HepG2 (cell line): ENCODE results near the gene TMEM86B. TPM values are rescaled to one million over a fixed set of nuclear protein-coding genes. Genes with fewer than 3 reads are reported as not detected.

Experiments used
- FOXA3 ChIP-seq: IDR thresholded peaks from 2 replicates; pipeline ENCODE4 v1.6.1; 2016; ENCODE audit warnings: missing genetic modification reagents, missing compliant biosample characterization
- GABPA ChIP-seq, 2 experiments: IDR thresholded peaks; 2 replicates each; pipeline ENCODE4 v1.6.1; 2011 to 2016; ENCODE audit warnings: low read depth in 2 of 2, low read length in 1 of 2, missing biosample characterization in 1 of 2, missing genetic modification characterization in 1 of 2
- MED1 ChIP-seq: sonication (generic); formaldehyde crosslinking; IDR thresholded peaks from 2 replicates; pipeline ENCODE4 v1.4.0; 2020; ENCODE audit warnings: missing genetic modification reagents
- NFE2 ChIP-seq: sonication (generic); formaldehyde crosslinking; IDR thresholded peaks from 2 replicates; pipeline ENCODE4 v1.4.0; 2020; ENCODE audit warnings: missing genetic modification reagents
- NFYB ChIP-seq: sonication (generic); formaldehyde crosslinking; IDR thresholded peaks from 2 replicates; pipeline ENCODE4 v1.4.0; 2020; ENCODE audit warnings: missing genetic modification reagents
- RARA ChIP-seq: IDR thresholded peaks from 2 replicates; pipeline ENCODE4 v1.6.1; 2016; ENCODE audit warnings: missing genetic modification reagents, missing compliant biosample characterization
- STAG1 ChIP-seq: sonication (generic); formaldehyde crosslinking; IDR thresholded peaks from 2 replicates; pipeline ENCODE4 v1.4.0; 2020; ENCODE audit warnings: missing genetic modification reagents
- ZFP1 ChIP-seq: IDR thresholded peaks from 2 replicates; pipeline ENCODE4 v1.6.1; 2016
- ZNF264 ChIP-seq: sonication (generic); formaldehyde crosslinking; IDR thresholded peaks from 2 replicates; pipeline ENCODE4 v1.4.0; 2020; ENCODE audit warnings: missing genetic modification reagents
- ZNF891 ChIP-seq: sonication (generic); formaldehyde crosslinking; IDR thresholded peaks from 2 replicates; pipeline ENCODE4 v1.5.0; 2020; ENCODE audit warnings: mild to moderate bottlenecking, missing genetic modification reagents
- polyA plus RNA-seq, 8 experiments: library from polyadenylated mRNA; depleted of rRNA in 3 of 8; stranded (reverse) in 7 of 8; unstranded in 1 of 8; fragments of >200 nt; fragmentation: Illumina TruSeq in 4 of 8; extraction: Trizol in 4 of 8; gene quantifications; 2 replicates each; pipeline versions ENCODE4 v1.2.1 to v1.2.3, GENCODE V29; 2011 to 2016; ENCODE audit warnings: low read depth in 4 of 8, missing spikeins in 1 of 8, mixed read lengths in 1 of 8; ENCODE audit not compliant: insufficient read depth in 1 of 8
- total RNA-seq, 5 experiments: library from RNA; depleted of rRNA; stranded (reverse); fragments of >200 nt; fragmentation: Illumina TruSeq; extraction: Trizol; gene quantifications; 2 replicates each; pipeline ENCODE4 v1.2.3, GENCODE V29; 2016; ENCODE audit warnings: low read depth in 1 of 5
- TF ChIP-seq, protein P1 (sequence below), 2 experiments: fragments of 450-650 bp in 1 of 2; sonication (generic) in 1 of 2; formaldehyde crosslinking; IDR thresholded peaks; 2 replicates each; pipeline versions ENCODE4 v1.5.0 to v1.8.0; 2020 to 2022; ENCODE audit warnings: mild to moderate bottlenecking in 1 of 2, missing genetic modification reagents in 1 of 2
- TF ChIP-seq, protein P2 (sequence below): sonication (generic); formaldehyde crosslinking; IDR thresholded peaks from 2 replicates; pipeline ENCODE4 v1.4.0; 2020; ENCODE audit warnings: missing genetic modification reagents
- TF ChIP-seq, protein P3 (sequence below): sonication (generic); formaldehyde crosslinking; IDR thresholded peaks from one replicate; pipeline ENCODE4 v1.5.1; 2020; ENCODE audit warnings: mild to moderate bottlenecking, missing genetic modification reagents; ENCODE audit errors: not compliant biosample characterization
- TF ChIP-seq, protein P4 (sequence below): sonication (generic); formaldehyde crosslinking; IDR thresholded peaks from 2 replicates; pipeline ENCODE4 v1.9.0; 2021; ENCODE audit warnings: missing genetic modification reagents, borderline replicate concordance

Gene TMEM86B
- total and polyA plus RNA-seq, 2 of the 13 experiments (the other 11 are each of a cell fraction or from before 2014, with no cell fraction given), result 7.7 to 9.6 TPM

DNA sequence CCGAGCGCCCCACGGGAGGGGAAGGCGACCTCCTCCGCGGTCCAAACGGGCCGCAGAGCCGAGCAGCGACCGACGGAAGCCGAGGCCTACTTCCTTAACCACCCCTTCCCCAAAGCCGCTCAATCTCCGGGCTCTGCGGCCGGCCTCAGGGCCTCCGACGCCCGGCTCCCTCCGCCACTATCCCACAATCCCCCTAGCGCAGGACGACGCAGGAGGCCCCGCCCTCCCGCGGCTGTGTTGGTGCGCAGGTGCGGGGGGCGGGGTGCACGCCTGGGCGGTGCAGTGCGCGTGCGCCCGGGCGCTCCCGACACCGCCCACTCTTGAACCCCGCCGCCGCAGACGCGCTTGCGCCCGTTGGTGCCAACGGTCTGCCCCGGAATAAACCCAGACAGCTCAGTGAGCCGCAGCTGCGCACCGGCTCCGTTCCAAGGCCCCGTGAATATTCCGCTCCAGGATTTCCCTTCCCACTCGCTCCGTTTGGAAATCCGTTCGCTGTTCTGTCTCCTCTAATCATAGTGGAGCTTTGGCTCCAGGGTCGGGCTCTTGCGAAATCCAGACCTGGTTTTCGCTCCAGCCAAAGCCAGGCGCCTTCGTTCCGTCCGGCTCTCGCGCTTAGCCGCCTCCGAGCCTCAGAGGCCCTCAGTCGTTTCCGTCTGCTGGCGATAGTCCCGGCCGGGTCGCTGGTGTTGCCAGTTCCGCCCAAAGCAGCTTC, 30.4 kb upstream of the TMEM86B start, which contains the start of gene PPP6R1 (continued):
- TF ChIP-seq NFE2 (CRISPR knock-in tag) (no peak), ZNF891 (CRISPR knock-in tag) (0 out of 2 replicates have a peak, but pooled peaks have one; percentile 23), GABPA (IDR thresholded peaks at IDR 0.05; ENCODE audit: low read depth, low read length) (peak; percentile 45; the same call in 1 of the 2 replicates), GABPA (CRISPR knock-in tag; IDR thresholded peaks at IDR 0.05; ENCODE audit: low read depth) (peak; percentile 83), ZNF264 (CRISPR knock-in tag) (peak; percentile 89), NFYB (CRISPR knock-in tag) (peak; percentile 46), ZFP1 (CRISPR knock-in tag) (peak; percentile 93), FOXA3 (peak; percentile 66), STAG1 (peak; percentile 40; the same call in 1 of the 2 replicates), MED1 (CRISPR knock-in tag) (peak; percentile 95), RARA (CRISPR knock-in tag) (peak; percentile 27; the same call in 1 of the 2 replicates)
- TF ChIP-seq, protein P1, sequence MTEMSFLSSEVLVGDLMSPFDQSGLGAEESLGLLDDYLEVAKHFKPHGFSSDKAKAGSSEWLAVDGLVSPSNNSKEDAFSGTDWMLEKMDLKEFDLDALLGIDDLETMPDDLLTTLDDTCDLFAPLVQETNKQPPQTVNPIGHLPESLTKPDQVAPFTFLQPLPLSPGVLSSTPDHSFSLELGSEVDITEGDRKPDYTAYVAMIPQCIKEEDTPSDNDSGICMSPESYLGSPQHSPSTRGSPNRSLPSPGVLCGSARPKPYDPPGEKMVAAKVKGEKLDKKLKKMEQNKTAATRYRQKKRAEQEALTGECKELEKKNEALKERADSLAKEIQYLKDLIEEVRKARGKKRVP (CRISPR knock-in tag; IDR thresholded peaks at IDR 0.05), result peak in 1 of 2 experiments; percentile 71; a peak in 1 of 4 replicates
- TF ChIP-seq, protein P2, sequence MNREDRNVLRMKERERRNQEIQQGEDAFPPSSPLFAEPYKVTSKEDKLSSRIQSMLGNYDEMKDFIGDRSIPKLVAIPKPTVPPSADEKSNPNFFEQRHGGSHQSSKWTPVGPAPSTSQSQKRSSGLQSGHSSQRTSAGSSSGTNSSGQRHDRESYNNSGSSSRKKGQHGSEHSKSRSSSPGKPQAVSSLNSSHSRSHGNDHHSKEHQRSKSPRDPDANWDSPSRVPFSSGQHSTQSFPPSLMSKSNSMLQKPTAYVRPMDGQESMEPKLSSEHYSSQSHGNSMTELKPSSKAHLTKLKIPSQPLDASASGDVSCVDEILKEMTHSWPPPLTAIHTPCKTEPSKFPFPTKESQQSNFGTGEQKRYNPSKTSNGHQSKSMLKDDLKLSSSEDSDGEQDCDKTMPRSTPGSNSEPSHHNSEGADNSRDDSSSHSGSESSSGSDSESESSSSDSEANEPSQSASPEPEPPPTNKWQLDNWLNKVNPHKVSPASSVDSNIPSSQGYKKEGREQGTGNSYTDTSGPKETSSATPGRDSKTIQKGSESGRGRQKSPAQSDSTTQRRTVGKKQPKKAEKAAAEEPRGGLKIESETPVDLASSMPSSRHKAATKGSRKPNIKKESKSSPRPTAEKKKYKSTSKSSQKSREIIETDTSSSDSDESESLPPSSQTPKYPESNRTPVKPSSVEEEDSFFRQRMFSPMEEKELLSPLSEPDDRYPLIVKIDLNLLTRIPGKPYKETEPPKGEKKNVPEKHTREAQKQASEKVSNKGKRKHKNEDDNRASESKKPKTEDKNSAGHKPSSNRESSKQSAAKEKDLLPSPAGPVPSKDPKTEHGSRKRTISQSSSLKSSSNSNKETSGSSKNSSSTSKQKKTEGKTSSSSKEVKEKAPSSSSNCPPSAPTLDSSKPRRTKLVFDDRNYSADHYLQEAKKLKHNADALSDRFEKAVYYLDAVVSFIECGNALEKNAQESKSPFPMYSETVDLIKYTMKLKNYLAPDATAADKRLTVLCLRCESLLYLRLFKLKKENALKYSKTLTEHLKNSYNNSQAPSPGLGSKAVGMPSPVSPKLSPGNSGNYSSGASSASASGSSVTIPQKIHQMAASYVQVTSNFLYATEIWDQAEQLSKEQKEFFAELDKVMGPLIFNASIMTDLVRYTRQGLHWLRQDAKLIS (CRISPR knock-in tag), result peak; percentile 34; the same call in 1 of the 2 replicates
- TF ChIP-seq, protein P3, sequence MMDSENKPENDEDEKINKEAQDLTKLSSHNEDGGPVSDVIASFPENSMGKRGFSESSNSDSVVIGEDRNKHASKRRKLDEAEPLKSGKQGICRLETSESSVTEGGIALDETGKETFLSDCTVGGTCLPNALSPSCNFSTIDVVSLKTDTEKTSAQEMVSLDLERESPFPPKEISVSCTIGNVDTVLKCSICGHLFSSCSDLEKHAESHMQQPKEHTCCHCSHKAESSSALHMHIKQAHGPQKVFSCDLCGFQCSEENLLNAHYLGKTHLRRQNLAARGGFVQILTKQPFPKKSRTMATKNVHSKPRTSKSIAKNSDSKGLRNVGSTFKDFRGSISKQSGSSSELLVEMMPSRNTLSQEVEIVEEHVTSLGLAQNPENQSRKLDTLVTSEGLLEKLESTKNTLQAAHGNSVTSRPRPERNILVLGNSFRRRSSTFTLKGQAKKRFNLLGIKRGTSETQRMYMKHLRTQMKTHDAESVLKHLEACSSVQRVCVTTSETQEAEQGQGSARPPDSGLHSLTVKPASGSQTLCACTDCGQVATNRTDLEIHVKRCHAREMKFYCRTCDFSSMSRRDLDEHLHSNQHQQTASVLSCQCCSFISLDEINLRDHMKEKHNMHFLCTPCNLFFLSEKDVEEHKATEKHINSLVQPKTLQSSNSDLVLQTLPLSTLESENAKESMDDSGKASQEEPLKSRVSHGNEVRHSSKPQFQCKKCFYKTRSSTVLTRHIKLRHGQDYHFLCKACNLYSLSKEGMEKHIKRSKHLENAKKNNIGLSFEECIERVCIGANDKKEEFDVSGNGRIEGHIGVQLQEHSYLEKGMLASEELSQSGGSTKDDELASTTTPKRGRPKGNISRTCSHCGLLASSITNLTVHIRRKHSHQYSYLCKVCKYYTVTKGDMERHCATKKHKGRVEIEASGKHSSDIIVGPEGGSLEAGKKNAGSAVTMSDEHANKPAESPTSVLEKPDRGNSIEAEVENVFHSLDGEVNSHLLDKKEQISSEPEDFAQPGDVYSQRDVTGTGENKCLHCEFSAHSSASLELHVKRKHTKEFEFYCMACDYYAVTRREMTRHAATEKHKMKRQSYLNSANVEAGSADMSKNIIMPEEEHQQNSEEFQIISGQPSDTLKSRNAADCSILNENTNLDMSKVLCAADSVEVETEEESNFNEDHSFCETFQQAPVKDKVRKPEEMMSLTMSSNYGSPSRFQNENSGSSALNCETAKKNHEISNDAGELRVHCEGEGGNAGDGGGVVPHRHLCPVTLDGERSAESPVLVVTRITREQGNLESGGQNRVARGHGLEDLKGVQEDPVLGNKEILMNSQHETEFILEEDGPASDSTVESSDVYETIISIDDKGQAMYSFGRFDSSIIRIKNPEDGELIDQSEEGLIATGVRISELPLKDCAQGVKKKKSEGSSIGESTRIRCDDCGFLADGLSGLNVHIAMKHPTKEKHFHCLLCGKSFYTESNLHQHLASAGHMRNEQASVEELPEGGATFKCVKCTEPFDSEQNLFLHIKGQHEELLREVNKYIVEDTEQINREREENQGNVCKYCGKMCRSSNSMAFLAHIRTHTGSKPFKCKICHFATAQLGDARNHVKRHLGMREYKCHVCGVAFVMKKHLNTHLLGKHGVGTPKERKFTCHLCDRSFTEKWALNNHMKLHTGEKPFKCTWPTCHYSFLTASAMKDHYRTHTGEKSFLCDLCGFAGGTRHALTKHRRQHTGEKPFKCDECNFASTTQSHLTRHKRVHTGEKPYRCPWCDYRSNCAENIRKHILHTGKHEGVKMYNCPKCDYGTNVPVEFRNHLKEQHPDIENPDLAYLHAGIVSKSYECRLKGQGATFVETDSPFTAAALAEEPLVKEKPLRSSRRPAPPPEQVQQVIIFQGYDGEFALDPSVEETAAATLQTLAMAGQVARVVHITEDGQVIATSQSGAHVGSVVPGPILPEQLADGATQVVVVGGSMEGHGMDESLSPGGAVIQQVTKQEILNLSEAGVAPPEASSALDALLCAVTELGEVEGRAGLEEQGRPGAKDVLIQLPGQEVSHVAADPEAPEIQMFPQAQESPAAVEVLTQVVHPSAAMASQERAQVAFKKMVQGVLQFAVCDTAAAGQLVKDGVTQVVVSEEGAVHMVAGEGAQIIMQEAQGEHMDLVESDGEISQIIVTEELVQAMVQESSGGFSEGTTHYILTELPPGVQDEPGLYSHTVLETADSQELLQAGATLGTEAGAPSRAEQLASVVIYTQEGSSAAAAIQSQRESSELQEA (CRISPR knock-in tag), result no peak
- TF ChIP-seq, protein P4, sequence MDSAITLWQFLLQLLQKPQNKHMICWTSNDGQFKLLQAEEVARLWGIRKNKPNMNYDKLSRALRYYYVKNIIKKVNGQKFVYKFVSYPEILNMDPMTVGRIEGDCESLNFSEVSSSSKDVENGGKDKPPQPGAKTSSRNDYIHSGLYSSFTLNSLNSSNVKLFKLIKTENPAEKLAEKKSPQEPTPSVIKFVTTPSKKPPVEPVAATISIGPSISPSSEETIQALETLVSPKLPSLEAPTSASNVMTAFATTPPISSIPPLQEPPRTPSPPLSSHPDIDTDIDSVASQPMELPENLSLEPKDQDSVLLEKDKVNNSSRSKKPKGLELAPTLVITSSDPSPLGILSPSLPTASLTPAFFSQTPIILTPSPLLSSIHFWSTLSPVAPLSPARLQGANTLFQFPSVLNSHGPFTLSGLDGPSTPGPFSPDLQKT (CRISPR knock-in tag), result no peak
